ENCODE results near the gene TNIP2.
"Not testable (repeated sequence)": the region's sequence is repeated elsewhere in the genome, so short reads cannot be mapped to it uniquely, and the experiment has no call there.

The TNIP2 gene

GRCh38 chr4:2745516-2745915, 10.6 kb downstream of the TNIP2 start:
- FAIRE-seq (no peak), DNase-seq (ENCODE audit: insufficient read length) (no peak)
- TF ChIP-seq TAF1 (IDR thresholded peaks at IDR 0.05; ENCODE audit: borderline replicate concordance, low read depth, low read length) (no peak), POLR2A (IDR thresholded peaks at IDR 0.05; ENCODE audit: low read depth, low read length) (no peak), POLR2AphosphoS5 (IDR thresholded peaks at IDR 0.05; ENCODE audit: low read depth, low read length) (no peak)

DNA sequence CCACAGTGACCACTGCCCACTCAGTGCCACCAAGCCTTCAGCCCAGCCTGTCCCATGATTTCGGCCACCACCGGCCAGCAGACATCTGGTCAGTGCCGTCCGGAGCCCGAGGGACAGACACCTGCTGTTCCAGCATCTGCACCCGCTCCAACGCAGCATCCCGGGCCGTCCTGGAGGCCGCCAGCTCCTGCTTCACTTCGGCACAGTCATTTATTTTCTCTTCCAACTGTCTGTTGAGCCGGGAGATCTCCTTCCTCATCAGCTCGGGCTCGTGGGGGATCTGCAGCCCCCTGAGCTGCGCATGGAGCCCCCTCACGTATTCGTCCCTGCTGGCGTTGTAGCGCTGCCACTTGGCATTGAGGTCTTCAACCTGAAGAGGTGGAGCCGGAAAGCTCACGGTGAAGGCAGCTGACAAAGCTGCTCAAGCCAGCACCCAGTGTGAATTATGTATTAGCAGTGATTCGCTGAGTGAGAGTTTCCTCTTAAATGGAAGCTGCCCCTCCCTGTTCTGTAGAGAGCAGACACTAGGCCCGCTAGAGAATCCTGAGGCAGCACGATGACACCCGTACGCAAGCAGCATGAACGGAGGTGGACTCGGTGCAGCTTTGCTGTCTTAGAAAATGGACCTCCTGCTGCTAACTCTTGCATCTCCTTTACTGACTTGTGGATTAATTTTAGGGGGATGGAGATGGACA, 11.4 kb downstream of the TNIP2 start:
- DNase-seq (ENCODE audit: insufficient read length) (no peak), FAIRE-seq (peak; percentile 77)
- TF ChIP-seq POLR2AphosphoS5 (IDR thresholded peaks at IDR 0.05; ENCODE audit: low read depth, low read length) (no peak), POLR2A (IDR thresholded peaks at IDR 0.05; ENCODE audit: low read depth, low read length) (no peak), TAF1 (IDR thresholded peaks at IDR 0.05; ENCODE audit: borderline replicate concordance, low read depth, low read length) (no peak)

DNA sequence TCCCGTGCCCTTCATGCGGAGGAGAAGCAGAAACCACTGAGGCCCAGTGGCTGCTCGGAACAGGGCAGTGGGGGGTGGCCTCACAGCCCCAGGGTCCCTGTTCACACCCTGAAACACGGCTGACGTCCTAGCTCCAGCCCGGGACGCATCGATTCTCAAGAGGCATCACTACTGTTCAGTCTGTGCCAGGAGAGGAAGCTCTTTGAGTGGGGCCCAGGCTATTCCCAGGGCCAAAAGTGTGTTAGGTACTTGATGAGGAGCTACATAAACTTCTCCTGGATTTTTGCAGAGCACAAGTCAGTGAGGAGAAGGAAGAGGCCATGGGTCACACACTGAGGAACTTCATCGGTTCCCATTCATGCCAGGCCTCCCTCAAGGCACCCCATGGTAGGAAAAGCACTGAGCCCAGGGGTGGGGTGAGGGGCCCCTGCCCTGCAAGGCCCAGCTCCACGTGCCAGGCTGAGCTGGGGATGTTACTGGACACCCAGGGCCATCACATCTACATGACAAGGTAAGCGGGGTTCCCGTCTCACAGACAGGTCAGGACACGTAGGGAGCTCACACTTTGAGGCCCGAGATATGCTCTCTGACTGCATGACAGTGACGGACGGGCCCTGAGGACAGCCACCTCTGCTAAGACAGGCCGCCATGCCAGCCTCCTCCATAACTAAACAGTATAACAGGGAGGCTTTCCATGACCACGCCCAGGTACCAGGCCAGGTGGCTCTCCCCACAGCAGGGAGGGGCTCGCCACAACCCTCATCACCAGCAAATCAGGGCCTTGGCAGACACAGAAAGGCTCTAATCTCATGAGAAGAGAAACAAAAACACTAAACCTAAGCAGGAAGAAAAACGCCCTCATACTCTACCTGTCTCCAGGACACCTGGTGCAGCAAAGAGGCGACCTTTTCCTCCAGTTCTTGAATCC, 12.4 kb downstream of the TNIP2 start:
- peak; percentile 69 for FAIRE-seq
- TF ChIP-seq POLR2AphosphoS5 (IDR thresholded peaks at IDR 0.05; ENCODE audit: low read depth, low read length) = 0 out of 2 replicates have a peak, but pooled peaks have one; percentile 18
- TF ChIP-seq POLR2A (IDR thresholded peaks at IDR 0.05; ENCODE audit: low read depth, low read length) = no peak
- no peak for TF ChIP-seq TAF1 (IDR thresholded peaks at IDR 0.05; ENCODE audit: borderline replicate concordance, low read depth, low read length)
- no peak for DNase-seq (ENCODE audit: insufficient read length)

- TF ChIP-seq POLR2A (IDR thresholded peaks at IDR 0.05; ENCODE audit: low read depth, low read length) (no peak), POLR2AphosphoS5 (IDR thresholded peaks at IDR 0.05; ENCODE audit: low read depth, low read length) (no peak), TAF1 (IDR thresholded peaks at IDR 0.05; ENCODE audit: borderline replicate concordance, low read depth, low read length) (no peak)
- DNase-seq (ENCODE audit: insufficient read length) = no peak
- no peak for FAIRE-seq
Observed at GRCh38 chr4:2742823-2743517, 13.2 kb downstream of the TNIP2 start.

- TF ChIP-seq POLR2A (IDR thresholded peaks at IDR 0.05; ENCODE audit: low read depth, low read length) (no peak), TAF1 (IDR thresholded peaks at IDR 0.05; ENCODE audit: borderline replicate concordance, low read depth, low read length) (no peak), POLR2AphosphoS5 (IDR thresholded peaks at IDR 0.05; ENCODE audit: low read depth, low read length) (no peak)
- FAIRE-seq (no peak), DNase-seq (ENCODE audit: insufficient read length) (no peak)
Observed at GRCh38 chr4:2742081-2742822, 13.9 kb downstream of the TNIP2 start.

GRCh38 chr4:2741626-2742025, 14.5 kb downstream of the TNIP2 start:
- no peak for TF ChIP-seq TAF1 (IDR thresholded peaks at IDR 0.05; ENCODE audit: borderline replicate concordance, low read depth, low read length)
- no peak for TF ChIP-seq POLR2AphosphoS5 (IDR thresholded peaks at IDR 0.05; ENCODE audit: low read depth, low read length)
- no peak for TF ChIP-seq POLR2A (IDR thresholded peaks at IDR 0.05; ENCODE audit: low read depth, low read length)

GRCh38 chr4:2738296-2738695, 17.8 kb downstream of the TNIP2 start:
- not testable (repeated sequence) for FAIRE-seq

More at GRCh38 chr4:2741626-2742025, 14.5 kb downstream of the TNIP2 start:
- DNase-seq (ENCODE audit: insufficient read length) (no peak), FAIRE-seq (no peak)

GRCh38 chr4:2735869-2736268, 20.3 kb downstream of the TNIP2 start:
- DNase-seq (ENCODE audit: insufficient read length) = no peak
- no peak for FAIRE-seq
- no peak for TF ChIP-seq POLR2A (IDR thresholded peaks at IDR 0.05; ENCODE audit: low read depth, low read length)
- no peak for TF ChIP-seq POLR2AphosphoS5 (IDR thresholded peaks at IDR 0.05; ENCODE audit: low read depth, low read length)
- TF ChIP-seq TAF1 (IDR thresholded peaks at IDR 0.05; ENCODE audit: borderline replicate concordance, low read depth, low read length) = no peak

More at GRCh38 chr4:2738296-2738695, 17.8 kb downstream of the TNIP2 start:
- not testable (repeated sequence) for DNase-seq (ENCODE audit: insufficient read length)

- no peak for FAIRE-seq
- no peak for TF ChIP-seq POLR2A (IDR thresholded peaks at IDR 0.05; ENCODE audit: low read depth, low read length)
- no peak for TF ChIP-seq TAF1 (IDR thresholded peaks at IDR 0.05; ENCODE audit: borderline replicate concordance, low read depth, low read length)
- TF ChIP-seq POLR2AphosphoS5 (IDR thresholded peaks at IDR 0.05; ENCODE audit: low read depth, low read length) = no peak
- DNase-seq (ENCODE audit: insufficient read length) = no peak
Observed at GRCh38 chr4:2734612-2735011, 21.5 kb downstream of the TNIP2 start.

DNA sequence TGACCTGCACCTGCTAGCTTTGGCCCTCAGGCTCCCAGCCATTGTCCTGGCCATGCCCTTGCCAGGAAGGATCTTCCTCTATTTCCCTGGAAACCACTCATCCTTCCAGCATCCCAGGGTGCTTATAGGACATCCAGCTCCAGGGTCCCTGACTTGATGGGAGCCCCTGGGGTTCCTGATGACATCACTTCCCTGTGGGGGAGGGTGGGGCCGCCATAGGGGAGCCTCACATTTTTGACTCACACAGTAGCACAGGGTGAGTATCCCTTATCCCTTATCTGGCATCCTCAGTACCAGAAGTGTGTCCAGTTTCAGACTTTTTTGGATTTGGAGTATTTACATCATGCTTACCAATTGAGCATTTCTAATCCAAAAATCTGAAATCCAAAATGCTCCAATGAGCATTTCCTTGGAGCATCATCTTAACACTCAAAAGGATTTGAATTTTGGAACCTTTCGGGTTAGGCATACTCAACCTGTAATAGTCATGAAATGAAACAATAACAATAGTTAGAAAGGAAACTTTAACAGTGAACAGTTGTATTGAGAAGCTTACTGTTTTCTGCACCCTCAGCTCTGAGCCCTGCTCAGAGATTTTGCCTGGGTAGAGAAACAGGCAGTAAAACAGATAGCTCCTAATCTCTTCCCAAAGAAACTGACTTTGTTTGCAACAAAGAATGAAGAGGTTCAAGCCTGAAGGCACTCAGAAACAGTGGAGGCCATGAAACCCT, 22.1 kb downstream of the TNIP2 start:
- DNase-seq (ENCODE audit: insufficient read length) (no peak), FAIRE-seq (no peak)
- no peak for TF ChIP-seq TAF1 (IDR thresholded peaks at IDR 0.05; ENCODE audit: borderline replicate concordance, low read depth, low read length)
- TF ChIP-seq POLR2AphosphoS5 (IDR thresholded peaks at IDR 0.05; ENCODE audit: low read depth, low read length) = no peak
- no peak for TF ChIP-seq POLR2A (IDR thresholded peaks at IDR 0.05; ENCODE audit: low read depth, low read length)

Measured in GM12892 (cell line).